Measurements from ENCODE around the gene USP48. TPM values are rescaled to one million over a fixed set of nuclear protein-coding genes. Genes with fewer than 3 reads are reported as not detected.
"Not testable (repeated sequence)": the region's sequence is repeated elsewhere in the genome, so short reads cannot be mapped to it uniquely, and the experiment has no call there.

Gene USP48
- total RNA-seq, 1 experiment from 2014 or later = 40.5 TPM

DNA sequence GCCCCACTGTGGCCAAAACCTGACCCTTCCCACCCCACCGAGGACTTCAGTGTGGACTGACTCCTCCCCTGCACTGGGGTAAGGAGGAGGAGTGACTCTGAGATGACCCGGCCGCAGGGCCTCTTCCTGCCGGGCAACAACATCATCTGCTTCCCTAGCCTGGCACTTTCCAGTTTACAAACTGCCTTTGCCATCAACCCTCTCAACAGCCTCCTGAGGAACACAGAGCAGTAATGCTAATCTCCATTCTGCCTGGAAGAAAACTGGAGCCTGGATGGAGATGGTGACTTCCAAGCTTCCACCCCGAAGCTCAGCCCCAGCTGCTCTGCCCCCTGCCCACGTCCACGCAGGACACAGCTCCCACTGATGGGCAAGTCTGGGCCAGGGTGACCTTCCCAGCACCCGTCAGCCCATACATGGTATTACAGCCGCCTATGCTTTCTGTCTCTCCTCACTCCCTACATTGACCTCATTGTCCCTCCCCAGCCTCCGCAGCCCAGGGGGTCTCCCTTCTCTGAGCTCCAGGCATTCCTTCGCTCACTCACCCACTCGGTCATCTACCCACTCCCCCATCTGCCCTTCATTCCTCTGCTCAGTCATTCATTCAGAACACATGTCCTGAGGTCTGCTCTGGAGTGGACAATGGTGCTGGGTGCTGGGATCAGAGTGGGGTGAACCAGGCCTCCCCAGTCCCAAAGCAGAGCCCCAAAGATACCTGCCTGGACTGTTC lies 148.0 kb downstream of the USP48 start:
- DNase-seq (ENCODE audit: low read depth) = no peak

DNA sequence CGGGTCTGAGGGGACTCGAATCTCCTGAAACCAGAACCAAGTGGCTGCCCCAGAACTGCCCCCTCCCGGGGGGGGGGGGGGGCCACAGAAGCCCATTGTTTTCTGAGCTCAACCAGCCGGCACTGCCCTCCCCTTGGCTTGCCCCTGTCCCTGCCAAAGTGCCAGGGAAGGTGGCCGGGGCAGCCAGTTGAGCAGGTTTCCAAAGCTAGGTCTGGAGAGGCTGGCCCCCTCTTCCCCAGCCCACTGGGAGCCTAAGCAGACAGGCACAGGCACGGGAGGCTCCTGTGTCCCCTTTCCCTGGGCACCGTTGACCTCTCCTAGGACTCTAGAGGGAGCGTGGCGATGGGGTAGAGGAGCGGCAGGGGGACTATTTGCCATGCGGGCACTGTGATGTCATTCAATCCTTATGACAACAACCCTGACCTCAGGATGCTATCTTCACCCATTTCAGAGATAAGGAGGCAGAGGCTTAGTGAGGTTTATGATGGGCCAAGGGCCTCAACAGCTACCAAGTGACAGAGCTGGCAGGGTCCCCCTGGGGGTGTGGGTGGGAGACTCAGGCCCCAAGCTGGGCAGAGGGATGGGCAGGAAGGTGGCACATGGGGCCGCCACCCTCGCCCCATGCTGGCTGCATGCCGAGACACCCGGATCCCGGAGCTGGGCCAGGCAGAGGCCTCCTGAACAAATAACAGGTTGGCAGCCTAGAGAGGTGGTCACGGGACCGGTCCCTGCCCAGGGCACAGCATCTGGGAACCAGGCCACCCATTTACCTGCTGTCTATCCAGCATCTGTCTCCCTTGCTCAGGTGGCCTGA lies 148.8 kb downstream of the USP48 start:
- no peak for DNase-seq (ENCODE audit: low read depth)

DNA sequence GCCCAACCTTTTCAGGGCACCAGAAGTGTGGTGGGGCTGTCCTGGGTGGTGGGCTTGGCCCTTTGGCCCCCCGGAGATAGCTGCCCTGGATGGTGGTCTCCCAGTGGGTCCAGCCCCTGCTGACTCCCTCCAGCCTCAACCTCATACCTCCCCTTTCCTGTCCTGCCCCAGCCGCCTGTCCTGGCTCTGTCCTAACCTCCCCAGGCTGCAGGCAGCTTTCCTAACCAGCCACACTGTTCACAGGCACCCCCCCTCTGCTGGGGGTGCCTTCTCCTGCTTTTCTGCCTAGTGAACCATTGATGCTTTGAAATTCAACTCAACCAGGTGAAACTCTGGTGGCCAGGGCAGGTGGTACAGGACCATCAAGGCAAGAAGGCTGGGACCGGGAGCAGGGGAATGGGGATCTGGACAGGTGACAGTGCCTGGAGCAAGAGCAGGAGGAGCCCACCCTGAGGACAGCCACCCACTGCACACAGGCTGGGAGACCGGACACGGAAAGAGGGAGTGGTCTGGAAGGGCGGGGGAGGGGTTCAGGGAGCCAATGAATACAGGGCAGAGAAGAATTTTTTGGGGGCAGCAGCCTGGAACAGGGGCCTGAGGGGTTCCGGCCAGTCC lies 149.7 kb downstream of the USP48 start:
- no peak for DNase-seq (ENCODE audit: low read depth)

DNA sequence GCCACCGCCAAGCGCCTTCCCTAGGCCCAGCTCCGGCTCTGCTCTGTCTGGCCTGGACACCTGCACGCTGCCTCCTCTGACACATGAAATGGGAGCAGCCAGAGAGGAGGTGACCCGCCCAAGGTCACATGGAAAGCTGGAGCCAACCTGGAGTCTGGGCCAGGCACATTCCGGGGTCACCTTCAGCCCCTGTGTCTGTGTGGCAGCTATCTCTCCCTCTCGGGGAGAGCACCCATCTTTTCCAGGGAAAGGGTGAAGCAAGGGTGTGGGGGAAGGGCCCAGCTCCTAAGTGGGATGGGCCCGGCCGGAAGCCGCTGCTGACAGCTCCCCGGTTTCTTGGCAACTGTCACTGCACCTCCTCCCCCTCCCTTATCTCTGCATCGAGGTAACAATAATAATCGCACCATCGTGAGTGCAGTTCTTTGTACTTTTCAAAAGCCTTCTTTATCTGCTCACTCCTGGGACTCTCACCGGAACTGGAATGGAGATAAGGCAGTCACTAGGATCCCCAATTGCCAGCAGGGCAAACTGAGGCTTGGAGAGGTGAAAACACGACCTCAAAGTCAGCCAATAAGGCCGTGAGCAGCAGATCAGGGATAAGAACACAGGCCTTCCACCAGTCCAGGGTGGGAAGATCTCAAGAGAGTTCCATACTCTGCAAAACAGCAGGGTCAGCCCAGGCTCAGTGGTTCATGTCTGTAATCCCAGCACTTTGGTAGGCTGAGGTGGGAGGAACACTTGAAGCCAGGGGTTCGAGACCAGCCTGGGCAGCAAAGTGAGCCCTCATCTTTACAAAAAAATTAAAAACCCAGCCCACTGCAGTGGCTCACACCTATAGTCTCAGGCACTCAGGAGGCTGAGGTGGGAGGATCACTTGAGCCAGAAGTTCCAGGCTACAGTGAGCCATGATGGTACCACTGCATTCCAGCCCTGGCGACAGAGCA lies 150.7 kb downstream of the USP48 start:
- DNase-seq (ENCODE audit: low read depth) = no peak

DNA sequence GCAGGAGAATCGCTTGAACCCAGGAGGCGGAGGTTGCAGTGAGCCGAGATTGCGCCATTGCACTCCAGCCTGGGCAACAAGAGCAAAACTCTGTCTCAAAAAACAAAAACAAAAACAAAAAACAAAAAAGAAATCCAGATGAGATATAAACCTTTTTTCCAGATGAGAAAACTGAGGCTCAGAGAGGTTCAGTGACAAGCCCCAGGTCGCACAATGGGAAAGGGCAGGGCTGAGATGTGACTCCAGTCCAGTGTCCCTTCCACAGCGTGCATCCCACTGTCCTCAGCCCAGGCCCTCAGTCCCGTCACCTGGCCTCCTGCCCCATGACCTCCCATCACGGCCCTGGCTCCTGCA lies 151.4 kb downstream of the USP48 start:
- not testable (repeated sequence) for DNase-seq (ENCODE audit: low read depth)

DNA sequence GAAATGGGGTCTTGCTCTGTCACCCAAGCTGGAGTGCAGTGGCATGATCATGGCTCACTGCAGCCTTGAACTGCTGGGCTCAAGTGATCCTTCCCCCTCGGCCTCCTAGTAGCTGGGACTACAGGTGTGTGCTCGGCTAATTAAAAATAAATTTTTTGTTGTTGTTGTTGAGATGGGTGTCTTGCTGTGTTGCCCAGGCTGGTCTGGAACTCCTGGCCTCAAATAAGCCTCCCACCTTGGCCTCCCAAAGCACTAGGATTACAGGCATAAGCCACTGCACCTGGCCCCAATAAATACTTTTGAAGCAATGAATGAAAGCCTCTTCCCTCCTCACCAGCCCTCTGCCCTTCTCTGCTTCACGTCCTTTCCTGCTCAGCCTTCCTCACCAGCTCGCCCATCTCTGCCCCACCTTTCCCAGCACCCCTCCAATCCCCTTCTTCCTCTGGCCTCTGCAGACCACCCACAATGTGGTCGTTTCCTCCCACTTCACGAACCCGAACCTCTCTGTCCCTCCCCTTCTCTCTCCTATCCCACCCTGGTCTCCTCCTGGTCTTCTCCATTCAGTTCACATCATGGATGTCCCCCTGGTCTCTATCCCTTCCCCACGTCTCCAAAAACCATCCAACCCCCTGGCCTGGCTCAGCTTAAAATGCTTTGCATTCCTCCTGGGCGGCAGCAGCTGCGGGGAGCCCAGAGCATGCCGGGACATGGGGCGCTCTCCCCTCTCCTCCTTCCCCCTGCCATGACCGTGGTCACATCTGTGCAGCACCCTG lies 152.2 kb downstream of the USP48 start:
- no peak for DNase-seq (ENCODE audit: low read depth)

DNA sequence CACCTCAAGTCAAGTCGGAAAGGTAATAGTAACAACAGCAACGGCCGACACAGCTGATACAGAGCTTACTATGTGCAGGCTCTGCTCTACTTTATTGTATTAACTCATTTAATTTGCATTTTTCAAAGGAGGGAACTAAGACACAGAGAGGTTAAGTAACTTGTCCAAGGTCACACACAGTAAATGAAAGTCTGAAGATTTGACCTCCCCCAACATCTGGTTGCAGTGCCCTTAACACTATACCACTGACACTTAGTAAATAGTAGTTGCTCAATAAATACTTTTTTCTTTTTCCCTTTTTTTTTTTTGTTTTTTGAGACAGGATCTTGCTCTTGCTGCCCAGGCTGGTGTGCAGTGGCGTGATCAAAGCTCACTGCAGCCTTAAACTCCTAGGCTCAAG lies 153.0 kb downstream of the USP48 start:
- DNase-seq (ENCODE audit: low read depth) = no peak

DNA sequence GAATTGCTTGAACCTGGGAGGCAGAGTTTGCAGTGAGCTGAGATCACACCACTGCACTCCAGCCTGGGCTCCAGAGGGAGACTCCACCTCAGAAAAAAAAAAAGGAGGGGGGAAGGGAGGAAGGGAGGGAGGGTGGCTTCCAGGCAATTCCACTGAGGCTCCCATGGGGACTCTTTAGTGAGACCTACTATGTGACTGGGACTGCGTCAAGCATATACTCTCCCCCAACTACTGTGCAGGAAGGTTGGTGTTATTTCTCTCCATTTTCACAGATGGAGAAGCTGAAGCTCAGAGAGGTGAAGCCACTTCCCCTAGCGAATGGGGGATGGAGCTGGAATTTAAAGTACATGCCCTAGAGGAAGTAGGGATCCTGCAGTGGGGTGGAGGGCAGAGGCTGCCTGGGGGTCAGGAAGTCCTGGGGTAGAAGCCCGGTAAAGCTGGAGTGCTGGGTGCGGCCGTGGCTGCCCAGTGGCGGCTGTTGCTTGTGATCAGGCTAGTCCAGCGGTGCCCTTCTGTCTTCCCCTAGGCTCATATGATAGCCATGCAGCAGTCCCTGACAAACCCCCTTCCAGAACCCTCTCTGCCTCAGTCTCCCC lies 154.1 kb downstream of the USP48 start:
- DNase-seq (ENCODE audit: low read depth) = no peak

Other genes with a start within 250 kb of the USP48 start
- 0.59 and 0.96 TPM in 2 replicates for gene RAP1GAP, start 113.8 kb downstream of the USP48 start, total RNA-seq (2014; rRNA removed; shearing (Covaris generic))
- gene LDLRAD2, start 29.1 kb upstream of the USP48 start, total RNA-seq (2014; rRNA removed; shearing (Covaris generic)) = not detected in 2 replicates
- gene HSPG2, start 154.2 kb upstream of the USP48 start, total RNA-seq (2014; rRNA removed; shearing (Covaris generic)) = 9.7 and 12.4 TPM in 2 replicates
- not detected in 2 replicates for gene CELA3B, start 193.9 kb upstream of the USP48 start, total RNA-seq (2014; rRNA removed; shearing (Covaris generic))
- not detected in 2 replicates for gene CELA3A, start 218.5 kb upstream of the USP48 start, total RNA-seq (2014; rRNA removed; shearing (Covaris generic))

All from RPMI7951 (cell line).